ENCODE results near the gene TCAF1.
"Not testable (repeated sequence)": the region's sequence is repeated elsewhere in the genome, so short reads cannot be mapped to it uniquely, and the experiment has no call there.

TCAF1 gene

GRCh38 chr7:143892527-143893300, 9.3 kb downstream of the TCAF1 start:
- peak; percentile 62 for FAIRE-seq
- no peak for TF ChIP-seq POLR2A (IDR thresholded peaks at IDR 0.05; ENCODE audit: low read depth, low read length)
- DNase-seq (ENCODE audit: insufficient read length, low spot score), result no peak

- DNase-seq (ENCODE audit: insufficient read length, low spot score) (no peak), FAIRE-seq (no peak)
- no peak for TF ChIP-seq POLR2A (IDR thresholded peaks at IDR 0.05; ENCODE audit: low read depth, low read length)
Measured at GRCh38 chr7:143891457-143891856, 10.5 kb downstream of the TCAF1 start.

- FAIRE-seq, result no peak
- DNase-seq (ENCODE audit: insufficient read length, low spot score), result no peak
- no peak for TF ChIP-seq POLR2A (IDR thresholded peaks at IDR 0.05; ENCODE audit: low read depth, low read length)
Measured at GRCh38 chr7:143890558-143890957, 11.4 kb downstream of the TCAF1 start.

GRCh38 chr7:143889068-143889467, 12.9 kb downstream of the TCAF1 start:
- DNase-seq (ENCODE audit: insufficient read length, low spot score) (no peak), FAIRE-seq (no peak)
- no peak for TF ChIP-seq POLR2A (IDR thresholded peaks at IDR 0.05; ENCODE audit: low read depth, low read length)

GRCh38 chr7:143886826-143887477, 15.0 kb downstream of the TCAF1 start:
- FAIRE-seq (no peak), DNase-seq (ENCODE audit: insufficient read length, low spot score) (no peak)
- TF ChIP-seq POLR2A (IDR thresholded peaks at IDR 0.05; ENCODE audit: low read depth, low read length), result no peak

- FAIRE-seq, result no peak
- TF ChIP-seq POLR2A (IDR thresholded peaks at IDR 0.05; ENCODE audit: low read depth, low read length), result no peak
- no peak for DNase-seq (ENCODE audit: insufficient read length, low spot score)
Measured at GRCh38 chr7:143885951-143886350, 16.0 kb downstream of the TCAF1 start.

- DNase-seq (ENCODE audit: insufficient read length, low spot score), result peak; percentile 78
- TF ChIP-seq POLR2A (IDR thresholded peaks at IDR 0.05; ENCODE audit: low read depth, low read length), result peak; percentile 32; the same call in 1 of the 2 replicates
- FAIRE-seq, result no peak
Measured at GRCh38 chr7:143884969-143885559, 16.9 kb downstream of the TCAF1 start.

- DNase-seq (ENCODE audit: insufficient read length, low spot score) (no peak), FAIRE-seq (no peak)
- no peak for TF ChIP-seq POLR2A (IDR thresholded peaks at IDR 0.05; ENCODE audit: low read depth, low read length)
Measured at GRCh38 chr7:143884241-143884968, 17.6 kb downstream of the TCAF1 start.

- DNase-seq (ENCODE audit: insufficient read length, low spot score) (peak; percentile 64), FAIRE-seq (no peak)
- TF ChIP-seq POLR2A (IDR thresholded peaks at IDR 0.05; ENCODE audit: low read depth, low read length), result peak; percentile 62
Measured at GRCh38 chr7:143882604-143883078, 19.3 kb downstream of the TCAF1 start.

GRCh38 chr7:143882020-143882603, 19.9 kb downstream of the TCAF1 start:
- no peak for TF ChIP-seq POLR2A (IDR thresholded peaks at IDR 0.05; ENCODE audit: low read depth, low read length)
- DNase-seq (ENCODE audit: insufficient read length, low spot score) (no peak), FAIRE-seq (no peak)

- no peak for TF ChIP-seq POLR2A (IDR thresholded peaks at IDR 0.05; ENCODE audit: low read depth, low read length)
- DNase-seq (ENCODE audit: insufficient read length, low spot score) (no peak), FAIRE-seq (no peak)
Measured at GRCh38 chr7:143878884-143879283, 23.1 kb downstream of the TCAF1 start.

GRCh38 chr7:143877098-143877497, 24.9 kb downstream of the TCAF1 start:
- FAIRE-seq, result no peak
- DNase-seq (ENCODE audit: insufficient read length, low spot score), result no peak
- TF ChIP-seq POLR2A (IDR thresholded peaks at IDR 0.05; ENCODE audit: low read depth, low read length), result no peak

GRCh38 chr7:143876218-143876617, 25.8 kb downstream of the TCAF1 start:
- no peak for FAIRE-seq
- no peak for TF ChIP-seq POLR2A (IDR thresholded peaks at IDR 0.05; ENCODE audit: low read depth, low read length)

GRCh38 chr7:143873242-143873641, 28.7 kb downstream of the TCAF1 start:
- DNase-seq (ENCODE audit: insufficient read length, low spot score); FAIRE-seq: not testable (repeated sequence)

More at GRCh38 chr7:143876218-143876617, 25.8 kb downstream of the TCAF1 start:
- DNase-seq (ENCODE audit: insufficient read length, low spot score), result no peak

- not testable (repeated sequence) for DNase-seq (ENCODE audit: insufficient read length, low spot score)
- FAIRE-seq, result peak; percentile 70
Measured at GRCh38 chr7:143871534-143871933, 30.4 kb downstream of the TCAF1 start.

GRCh38 chr7:143857994-143858393, 44.0 kb downstream of the TCAF1 start:
- not testable (repeated sequence) for FAIRE-seq; DNase-seq (ENCODE audit: insufficient read length, low spot score)

GRCh38 chr7:143855443-143855842, 46.5 kb downstream of the TCAF1 start:
- FAIRE-seq; DNase-seq (ENCODE audit: insufficient read length, low spot score): not testable (repeated sequence)
